HG03280 (cell line): ENCODE measurements around the gene LIN28B.
"Not testable (repeated sequence)": the region's sequence is repeated elsewhere in the genome, so short reads cannot be mapped to it uniquely, and the experiment has no call there.

ENCODE experiments used
- ATAC-seq: cut with Tn5 transposase; IDR thresholded peaks from one replicate; pipeline ENCODE4 v1.9.1; 2021; ENCODE audit warnings: mild to moderate bottlenecking, moderate library complexity; ENCODE audit not compliant: unreplicated experiment

Gene LIN28B

DNA sequence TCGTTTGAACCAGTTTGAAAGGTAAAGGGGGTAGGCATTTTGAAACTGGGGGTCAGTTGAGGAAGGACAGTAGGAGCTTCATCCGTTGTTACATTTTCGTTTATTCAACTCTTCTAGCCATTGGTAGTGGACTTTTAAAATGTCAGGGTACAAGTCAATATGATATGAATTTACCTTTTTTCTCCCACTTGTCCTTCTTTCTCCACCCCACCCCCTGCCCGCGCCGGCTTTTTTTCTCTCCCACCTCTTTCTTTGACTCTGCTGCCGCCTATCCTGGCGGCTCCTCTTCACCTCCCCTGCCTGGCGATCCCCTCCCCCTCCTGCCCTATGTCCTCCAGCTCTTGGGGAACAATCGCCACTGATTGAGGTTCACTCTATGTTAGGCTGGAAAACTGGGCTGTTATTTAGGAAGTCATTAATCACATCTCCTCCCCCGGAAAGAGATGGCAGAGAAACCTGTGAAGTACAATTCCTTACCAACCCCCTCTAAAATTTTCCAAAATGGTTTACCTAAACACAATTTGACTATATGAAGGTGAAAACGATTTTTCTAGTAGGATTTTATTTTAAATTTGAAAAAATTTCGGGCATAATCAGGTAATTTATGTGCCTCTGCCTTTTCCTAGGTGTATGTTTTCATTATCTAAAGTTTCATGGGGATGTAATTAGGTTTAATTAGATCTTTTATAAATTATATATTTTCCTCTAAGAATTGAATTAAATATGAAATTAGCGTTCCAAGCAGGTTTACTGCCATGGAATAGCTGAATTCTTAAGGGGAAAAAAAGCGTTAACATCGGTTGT is 778 bp upstream of the LIN28B start:
- no peak for ATAC-seq

DNA sequence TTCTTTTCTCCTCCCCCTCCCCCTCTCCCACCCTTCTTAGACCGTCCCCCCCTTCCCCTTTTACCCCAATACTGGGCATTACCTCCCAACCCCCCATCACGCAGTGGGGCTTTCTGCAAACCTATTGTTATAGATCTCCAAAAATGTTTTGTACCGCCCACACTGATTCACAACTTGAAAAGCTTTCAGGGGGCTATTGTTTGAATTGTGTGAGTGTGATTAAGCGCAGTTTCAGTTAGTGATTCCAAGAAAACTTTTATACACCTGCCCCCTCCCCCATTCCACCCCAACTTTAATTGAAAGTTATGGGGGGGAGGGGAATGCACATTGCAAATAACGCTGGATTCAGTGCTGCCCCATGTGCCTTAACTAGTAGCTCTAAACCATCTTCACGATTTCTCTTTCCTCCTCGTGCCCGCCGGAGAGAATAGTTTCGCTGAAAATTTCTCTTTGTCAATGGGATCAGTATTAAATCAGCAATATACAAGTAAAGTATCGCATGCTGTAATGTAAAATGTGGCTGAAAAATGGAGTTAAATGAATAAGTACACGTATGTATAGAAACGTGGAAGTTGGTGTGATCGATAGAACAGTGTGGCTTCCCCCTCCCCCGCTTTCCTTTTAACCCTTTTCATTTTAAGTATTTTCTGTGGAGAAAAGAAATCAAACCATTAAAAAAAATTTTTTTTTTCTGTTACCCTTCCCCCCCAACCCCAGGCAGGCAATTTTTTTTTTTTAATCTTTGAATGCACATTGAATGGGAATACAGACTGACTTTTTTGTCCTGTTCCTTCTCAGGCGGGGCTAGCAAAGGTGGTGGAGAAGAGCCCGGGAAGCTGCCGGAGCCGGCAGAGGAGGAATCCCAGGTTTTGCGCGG is 632 bp downstream of the LIN28B start:
- ATAC-seq = no peak

DNA sequence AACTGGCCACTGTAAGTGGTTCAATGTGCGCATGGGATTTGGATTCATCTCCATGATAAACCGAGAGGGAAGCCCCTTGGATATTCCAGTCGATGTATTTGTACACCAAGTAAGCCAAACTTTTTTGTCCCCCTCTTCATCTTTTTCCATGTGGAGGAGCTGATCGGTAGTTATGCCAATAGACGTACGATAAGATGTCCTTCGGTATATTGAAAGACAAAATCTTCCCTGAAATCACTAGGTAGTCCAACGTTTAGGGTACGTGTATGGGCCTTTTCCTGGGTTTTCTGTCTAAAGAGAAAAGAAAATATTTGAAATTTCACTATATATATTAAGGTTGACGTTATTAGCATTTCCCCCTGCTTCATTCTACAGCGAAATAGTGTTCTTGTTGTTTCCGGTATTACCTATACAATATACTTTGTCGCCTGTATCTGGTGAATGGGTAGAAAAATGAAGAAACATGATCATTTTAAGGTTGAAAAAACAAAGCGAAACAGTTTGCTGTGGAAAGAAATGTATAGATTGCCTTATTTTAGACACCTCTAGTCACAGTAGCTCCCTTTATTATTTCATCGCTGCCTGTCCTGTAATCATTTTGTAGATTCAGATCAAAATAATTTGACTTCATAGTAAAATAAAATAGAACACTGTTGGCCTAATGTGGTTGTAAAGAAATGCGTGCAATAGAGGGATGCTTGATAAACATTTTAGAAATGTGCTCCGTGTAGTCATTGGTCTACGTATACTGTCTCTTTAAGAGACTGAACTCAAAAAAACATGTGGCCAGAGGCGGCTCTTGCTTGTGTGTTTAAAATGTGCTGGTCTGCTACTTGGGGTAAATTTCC is 1.5 kb downstream of the LIN28B start:
- ATAC-seq = no peak

DNA sequence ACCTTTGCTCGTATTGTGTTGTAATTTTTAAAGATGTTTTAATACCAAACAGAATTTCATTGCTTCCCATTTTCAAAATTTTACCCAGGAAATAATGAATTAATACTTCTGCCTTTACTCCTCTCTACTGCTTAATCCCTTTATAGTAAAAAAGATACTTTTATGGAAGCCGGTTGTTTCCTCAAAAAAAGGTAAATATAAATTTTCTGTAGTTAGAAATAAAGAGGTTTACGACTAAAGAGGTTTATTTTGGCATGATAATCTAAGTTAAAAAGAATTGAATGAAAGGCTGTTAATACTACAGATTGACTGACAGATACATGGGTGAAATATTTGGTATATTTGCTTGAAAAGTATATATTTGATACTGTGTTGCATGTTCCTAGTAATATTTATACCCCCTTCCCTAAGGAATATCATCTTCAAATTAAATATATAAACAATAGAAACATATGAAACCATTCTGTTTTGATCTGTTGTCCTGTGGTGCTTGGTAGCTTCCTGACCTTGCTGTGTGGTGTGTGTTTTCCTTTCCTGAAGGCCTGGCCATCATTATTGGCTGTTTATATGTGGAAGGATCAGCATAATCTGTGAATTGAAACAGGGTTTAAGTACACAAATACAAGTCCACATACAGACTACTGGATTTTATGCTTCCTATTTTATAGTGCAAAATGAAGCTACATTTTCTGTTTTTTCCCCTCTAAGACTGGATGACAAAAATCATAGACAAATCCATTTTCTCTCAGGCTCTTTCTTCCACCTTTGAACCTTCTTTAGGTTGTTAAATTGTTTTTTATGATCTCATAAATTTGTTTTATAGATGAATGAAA is 2.3 kb downstream of the LIN28B start:
- no peak for ATAC-seq

DNA sequence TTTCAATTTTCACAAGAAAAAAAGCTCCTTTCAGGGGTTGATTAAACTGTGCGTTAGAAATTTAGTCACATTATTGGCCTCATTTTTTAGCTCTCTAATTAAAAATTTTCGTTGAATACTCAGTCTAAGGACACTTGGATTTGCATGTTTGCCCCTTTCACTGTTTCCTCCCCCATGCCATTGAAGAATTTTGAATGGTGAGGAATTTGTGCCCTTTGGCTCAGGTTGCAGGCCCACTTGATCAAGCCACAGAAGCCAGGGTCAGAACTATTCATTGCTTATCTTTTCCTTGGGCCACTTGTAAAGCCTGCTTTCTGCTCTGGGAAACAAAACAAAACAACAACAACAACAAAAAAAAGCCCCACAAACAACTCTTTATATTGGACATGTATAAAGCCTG is 12.2 kb downstream of the LIN28B start:
- no peak for ATAC-seq

DNA sequence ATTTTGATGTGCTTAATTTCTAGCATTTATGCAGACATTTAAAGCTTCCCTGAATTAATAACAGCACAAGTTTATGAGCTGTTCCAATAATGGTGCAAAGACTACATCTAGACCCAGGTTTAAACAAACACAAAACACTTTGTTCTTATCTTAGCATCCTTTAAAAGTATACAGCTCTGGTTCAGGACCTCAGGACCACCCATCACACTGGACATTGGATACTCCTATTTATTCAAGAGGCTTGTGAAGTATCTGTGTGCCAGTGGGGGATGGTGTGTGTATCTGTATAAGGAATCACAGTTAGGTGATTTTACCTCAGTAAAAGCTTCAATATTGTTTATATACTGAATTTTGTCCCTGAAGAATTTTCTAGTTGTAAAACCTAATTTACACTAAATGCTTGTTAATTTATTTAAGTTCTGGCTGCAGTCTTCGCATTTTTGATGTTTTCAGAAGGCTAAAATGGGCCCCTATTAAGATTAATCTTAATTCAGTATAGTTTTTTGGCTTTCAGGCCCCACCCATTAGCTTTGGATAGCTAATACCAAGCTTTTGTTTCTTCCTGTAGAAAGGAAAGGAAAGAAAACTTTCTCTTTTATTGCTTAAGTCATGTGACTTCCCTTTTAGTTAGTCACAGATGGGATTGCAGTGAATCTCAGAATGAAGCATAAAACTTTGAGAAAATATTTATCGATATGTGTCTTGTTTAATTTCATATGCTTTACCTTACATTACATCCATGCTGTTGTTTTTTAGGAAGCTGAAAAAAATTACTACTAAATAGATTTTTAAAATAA is 13.1 kb downstream of the LIN28B start:
- no peak for ATAC-seq

DNA sequence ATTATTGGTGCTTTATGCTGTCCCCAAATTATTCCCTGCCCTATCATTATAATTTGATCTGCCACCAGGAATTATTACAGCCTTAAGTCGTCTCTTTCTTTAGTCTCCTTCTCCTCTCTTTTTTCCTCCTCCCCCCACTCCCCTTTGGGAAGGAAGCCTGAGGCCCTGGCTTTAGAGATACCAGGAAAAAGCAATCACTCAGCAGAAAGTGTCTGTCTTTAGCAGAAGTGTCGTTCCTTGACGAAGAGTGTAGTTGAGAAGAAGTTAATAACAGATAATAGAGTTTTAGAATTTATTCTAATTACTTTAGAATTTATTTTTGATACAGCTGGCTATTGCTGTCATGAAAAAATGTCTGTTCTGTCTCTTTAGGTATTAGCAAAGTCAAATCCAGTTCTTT is 16.5 kb downstream of the LIN28B start:
- ATAC-seq = no peak

DNA sequence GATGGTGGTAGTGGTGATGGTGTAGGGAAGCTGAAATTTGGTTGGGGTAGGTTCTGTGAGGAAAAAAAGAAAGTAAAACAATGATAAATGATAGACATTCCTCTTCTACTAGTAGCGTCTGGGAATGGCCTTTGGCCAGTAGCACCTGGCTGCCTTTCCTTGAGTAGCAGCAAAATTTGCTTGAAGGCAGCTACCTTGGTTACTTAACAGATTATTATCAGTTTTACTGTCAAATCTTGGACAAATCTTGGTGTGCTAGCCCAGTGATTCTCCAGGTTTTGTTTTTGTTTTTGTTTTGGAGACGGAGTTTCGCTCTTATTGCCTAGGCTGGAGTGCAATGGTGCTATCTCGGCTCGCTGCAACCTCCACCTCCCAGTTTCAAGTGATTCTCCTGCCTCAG is 26.4 kb downstream of the LIN28B start:
- ATAC-seq = no peak

DNA sequence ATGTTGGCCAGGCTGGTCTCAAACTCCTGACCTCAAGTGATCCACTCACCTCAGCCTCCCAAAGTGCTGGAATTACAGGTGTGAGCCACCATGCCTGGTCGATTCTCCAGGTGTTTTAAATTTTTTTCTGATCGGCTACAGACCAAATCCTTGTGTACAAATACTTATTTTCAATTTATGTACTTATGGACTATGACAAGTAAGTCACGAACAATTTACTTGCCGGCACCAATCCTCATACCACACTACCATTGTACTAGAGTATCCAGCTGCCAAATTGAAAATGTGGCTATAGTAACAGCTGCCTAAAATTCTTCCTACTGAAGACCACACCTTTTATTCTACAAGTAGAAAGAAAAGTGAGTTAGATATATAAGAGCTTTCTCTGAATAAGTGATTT is 26.9 kb downstream of the LIN28B start:
- no peak for ATAC-seq

DNA sequence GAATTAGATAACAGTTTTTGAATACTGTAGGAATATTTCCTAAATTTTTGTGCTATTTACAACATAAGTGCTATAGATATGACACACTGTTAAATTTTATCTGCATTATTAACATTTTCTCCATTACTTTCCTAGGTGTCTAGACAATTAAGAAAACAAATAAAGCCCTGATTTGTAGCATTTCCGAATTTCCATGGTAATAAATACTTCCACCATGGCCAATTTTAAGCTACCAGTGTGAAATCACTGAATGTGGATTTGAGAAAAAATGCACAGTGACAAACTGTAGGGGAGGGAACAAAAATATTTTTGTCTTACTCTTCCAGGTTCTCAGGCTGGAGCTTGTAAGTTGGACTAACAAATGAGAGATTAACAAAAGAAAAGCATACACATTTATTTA is 27.9 kb downstream of the LIN28B start:
- no peak for ATAC-seq

DNA sequence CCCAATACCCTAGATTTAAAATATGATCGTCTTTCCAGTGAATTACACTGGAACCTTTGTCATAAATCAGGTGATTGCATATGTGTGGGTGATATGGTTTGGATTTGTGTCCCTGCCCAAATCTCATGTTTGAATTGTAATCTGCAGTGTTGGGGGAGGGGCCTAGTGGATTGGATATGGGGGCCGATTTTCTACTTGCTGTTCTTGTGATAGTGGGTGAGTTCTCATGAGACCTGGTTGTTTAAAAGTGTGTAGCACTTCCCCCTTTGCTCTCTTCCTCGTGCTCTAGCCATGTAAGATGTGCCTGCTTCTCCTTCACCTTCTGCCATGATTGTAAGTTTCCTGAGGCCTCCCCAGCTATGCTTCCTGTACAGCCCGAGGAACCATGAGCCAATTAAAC is 29.0 kb downstream of the LIN28B start:
- not testable (repeated sequence) for ATAC-seq

DNA sequence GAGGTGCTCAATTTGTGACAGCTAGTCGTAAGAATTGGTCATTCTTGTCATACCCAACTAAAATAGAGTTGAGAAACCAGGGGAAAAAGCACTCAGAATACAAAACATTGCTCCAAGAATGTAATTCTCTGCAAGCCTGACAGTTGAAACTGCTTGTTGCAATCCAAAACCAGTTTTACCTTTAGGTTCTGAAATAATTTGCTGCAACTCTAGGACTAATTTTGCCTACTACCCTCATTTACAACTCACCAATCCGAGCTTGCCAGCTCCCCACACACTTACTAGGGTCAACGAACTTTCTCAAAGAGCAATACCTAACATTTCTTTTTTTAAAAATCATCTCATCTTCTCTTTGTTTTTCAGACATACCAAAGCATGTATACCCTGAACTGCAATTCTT is 29.7 kb downstream of the LIN28B start:
- ATAC-seq = no peak

DNA sequence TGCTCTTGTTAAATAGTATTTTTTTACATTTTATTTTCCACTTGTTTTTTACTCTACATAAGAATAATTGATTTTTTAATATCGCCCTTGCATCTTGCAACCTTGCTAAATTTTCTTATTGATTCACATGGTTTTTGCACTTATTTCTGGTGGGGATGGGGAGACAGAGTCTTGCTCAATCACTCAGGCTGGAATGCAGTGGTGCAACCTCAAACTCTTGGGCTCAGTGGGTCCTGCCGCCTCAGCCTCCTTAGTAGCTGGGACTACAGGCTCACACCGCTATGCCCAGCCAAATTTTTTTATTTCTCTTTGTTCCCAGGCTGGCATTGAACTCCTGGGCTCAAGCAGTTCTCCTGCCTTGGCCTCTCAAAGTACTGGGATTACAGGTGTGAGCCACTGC is 30.3 kb downstream of the LIN28B start:
- no peak for ATAC-seq

DNA sequence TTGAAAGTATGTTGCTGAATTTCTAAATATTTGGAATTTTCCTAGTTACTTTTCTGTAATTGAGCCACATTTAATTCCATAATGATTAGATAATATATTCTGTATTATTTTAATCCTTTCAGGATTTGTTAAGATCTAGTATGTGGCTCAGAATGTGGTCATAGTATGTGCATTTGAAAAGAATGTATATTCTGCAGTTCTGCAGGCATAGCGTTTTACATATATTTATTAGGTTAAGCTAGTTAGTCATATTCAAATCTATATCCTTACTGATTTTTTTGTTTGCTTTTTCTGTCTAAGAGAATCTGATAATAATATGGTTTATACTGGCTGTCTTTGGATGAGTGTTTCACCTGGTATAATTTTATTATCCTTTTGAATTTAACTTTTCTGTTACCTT is 33.2 kb downstream of the LIN28B start:
- no peak for ATAC-seq

DNA sequence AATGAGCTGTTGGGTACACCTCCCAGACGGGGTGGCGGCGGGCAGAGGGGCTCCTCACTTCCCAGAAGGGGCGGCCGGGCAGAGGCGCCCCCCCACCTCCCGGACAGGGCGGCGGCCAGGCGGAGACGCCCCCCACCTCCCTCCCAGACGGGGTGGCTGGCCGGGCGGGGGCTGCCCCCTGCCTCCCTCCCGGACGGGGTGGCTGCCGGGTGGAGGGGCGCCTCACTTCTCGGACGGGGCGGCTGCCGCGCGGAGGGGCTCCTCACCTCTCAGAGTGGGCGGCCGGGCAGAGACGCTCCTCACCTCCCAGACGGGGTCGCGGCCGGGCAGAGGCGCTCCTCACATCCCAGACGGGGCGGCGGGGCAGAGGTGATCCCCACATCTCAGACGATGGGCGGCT is 34.2 kb downstream of the LIN28B start:
- ATAC-seq = not testable (repeated sequence)

DNA sequence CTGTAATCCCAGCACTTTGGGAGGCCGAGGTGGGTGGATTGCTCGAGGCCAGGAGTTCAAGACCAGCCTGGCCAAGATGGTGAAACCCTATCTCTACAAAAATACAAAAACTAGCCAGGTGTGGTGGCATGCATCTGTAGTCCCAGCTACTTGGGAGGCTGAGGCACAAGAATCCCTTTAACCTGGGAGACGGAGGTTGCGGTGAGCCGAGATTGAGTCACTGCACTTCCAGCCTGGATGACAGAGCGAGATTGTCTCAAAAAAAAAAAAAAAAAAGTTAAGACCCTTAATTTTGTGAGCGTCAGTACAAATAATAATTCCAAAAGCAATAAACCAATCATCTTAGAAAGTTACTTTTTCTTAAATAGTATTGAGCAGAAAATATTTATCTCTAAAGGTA is 36.7 kb downstream of the LIN28B start:
- ATAC-seq = not testable (repeated sequence)

DNA sequence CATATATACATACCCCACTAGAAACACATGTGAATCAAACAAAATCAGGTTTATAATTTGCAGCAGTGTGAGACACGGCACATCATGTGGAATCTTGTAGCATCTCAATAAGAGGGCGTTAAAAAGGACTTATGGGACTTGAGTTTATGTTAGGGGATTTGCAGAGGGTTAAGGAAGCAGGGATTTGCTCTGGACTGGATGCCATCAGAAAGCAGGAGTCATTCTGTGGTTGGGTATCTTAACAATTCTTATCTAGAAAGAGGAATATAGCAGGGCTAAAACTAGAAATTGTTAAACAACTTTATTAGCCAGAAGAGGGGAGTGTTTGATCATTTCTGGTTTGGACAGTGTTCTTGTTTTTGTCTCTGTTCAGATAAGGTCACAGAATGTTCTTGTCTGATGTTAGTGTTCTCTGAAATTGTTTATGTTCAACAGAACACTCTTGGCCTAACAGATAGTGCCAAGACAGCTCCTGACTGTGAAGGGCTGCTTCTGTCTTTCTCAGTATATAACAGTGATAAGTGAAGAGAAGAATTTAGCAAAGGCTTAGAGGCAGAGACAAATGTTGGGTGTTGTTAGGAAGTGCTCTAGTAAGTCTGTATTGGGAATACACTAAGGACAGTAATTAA is 39.2 kb downstream of the LIN28B start:
- no peak for ATAC-seq

DNA sequence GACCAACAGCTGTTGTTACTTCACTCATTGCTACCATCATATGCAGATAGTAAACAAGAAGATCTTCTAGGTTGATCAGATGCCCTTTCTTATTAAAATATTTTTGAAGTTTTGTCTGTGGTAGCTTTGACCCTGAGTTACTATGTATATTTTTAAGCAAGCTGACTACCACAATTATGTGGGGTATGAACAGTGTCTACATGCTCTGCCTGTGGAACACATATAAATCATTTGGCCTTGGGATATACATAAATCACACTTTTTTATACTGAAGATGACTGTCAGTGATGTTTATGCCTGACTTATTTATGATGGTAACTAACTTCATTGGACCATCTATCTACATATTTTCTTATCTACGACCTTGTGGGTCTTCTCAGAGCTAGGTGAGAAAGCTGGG is 44.2 kb downstream of the LIN28B start:
- no peak for ATAC-seq

DNA sequence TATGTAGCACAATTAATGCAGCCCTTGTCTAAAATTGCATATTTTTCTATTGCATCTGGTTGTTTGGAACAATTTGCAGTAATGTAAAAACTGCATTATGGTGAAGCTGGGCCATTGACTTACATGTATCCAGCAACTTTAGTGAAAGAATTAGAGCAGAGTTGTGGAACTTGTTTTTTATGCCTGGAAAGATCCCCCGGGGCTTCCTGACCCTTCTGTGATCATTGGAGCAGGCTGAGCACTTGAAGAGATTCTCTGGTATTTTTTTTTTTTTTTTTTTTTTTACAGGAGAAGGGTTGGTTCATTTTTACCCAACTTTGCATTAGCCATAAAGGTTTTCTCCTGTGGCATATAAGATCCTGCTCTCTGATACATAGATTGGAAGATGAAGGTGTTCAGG is 45.0 kb downstream of the LIN28B start:
- ATAC-seq = no peak
